Fibroblast of the aortic adventitia (primary cell): ENCODE results near the gene STAB2. TPM values are rescaled to one million over a fixed set of nuclear protein-coding genes. Genes with fewer than 3 reads are reported as not detected.

ENCODE experiments used
- DNase-seq: peaks from one replicate; pipeline ENCODE4 v3.0.0-alpha.2; 2010; ENCODE audit warnings: low read depth
- H3K4me3 ChIP-seq: 2 replicates; pipeline ENCODE4 v1.5.1; 2011; ENCODE audit warnings: low read depth, mild to moderate bottlenecking, control low read depth, low read length, moderate library complexity
- total RNA-seq: library from RNA; depleted of rRNA; stranded (reverse); fragments of >200 nt; gene quantifications from 2 replicates; pipeline ENCODE4 v1.2.3, GENCODE V29; 2012; ENCODE audit warnings: low replicate concordance
- TF ChIP-seq, protein P1 (sequence below): IDR thresholded peaks from 2 replicates; pipeline ENCODE4 v1.5.1; 2011; ENCODE audit warnings: mild to moderate bottlenecking, low read length, control low read depth, inconsistent platforms; ENCODE audit not compliant: insufficient read depth

The STAB2 gene
- total RNA-seq, 1 donor: not detected

GRCh38 chr12:103566398-103566797 is 20.7 kb upstream of the STAB2 start:
- no peak overlapping the region for H3K4me3 ChIP-seq
- TF ChIP-seq, protein P1, sequence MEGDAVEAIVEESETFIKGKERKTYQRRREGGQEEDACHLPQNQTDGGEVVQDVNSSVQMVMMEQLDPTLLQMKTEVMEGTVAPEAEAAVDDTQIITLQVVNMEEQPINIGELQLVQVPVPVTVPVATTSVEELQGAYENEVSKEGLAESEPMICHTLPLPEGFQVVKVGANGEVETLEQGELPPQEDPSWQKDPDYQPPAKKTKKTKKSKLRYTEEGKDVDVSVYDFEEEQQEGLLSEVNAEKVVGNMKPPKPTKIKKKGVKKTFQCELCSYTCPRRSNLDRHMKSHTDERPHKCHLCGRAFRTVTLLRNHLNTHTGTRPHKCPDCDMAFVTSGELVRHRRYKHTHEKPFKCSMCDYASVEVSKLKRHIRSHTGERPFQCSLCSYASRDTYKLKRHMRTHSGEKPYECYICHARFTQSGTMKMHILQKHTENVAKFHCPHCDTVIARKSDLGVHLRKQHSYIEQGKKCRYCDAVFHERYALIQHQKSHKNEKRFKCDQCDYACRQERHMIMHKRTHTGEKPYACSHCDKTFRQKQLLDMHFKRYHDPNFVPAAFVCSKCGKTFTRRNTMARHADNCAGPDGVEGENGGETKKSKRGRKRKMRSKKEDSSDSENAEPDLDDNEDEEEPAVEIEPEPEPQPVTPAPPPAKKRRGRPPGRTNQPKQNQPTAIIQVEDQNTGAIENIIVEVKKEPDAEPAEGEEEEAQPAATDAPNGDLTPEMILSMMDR: no peak

DNA sequence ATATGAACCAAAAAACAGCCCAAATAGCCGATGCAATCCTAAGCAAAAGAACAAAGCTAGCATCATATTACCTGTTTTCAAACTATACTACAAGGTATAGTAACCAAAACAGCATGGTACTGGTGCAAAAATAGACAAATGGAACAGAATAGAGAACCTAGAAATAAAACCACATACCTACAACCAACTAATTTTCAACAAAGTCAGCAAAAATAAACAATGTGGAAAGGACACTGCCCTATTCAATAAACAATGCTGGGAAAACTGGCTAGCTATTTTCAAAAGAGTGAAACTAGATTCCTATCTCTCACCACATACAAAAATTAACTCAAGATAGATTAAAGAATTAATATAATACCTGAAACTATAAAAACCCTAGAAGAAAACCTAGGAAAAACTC is 17.8 kb upstream of the STAB2 start:
- no peak for DNase-seq
- TF ChIP-seq, protein P1: no peak
- no peak overlapping the region for H3K4me3 ChIP-seq

More at GRCh38 chr12:103566398-103566797, 20.7 kb upstream of the STAB2 start:
- DNase-seq: no peak

GRCh38 chr12:103571286-103571685 is 15.8 kb upstream of the STAB2 start:
- no peak for DNase-seq
- no peak overlapping the region for H3K4me3 ChIP-seq
- TF ChIP-seq, protein P1: no peak

GRCh38 chr12:103572312-103573045 is 14.6 kb upstream of the STAB2 start:
- TF ChIP-seq, protein P1: no peak
- no peak for DNase-seq
- H3K4me3 ChIP-seq: no peak overlapping the region

DNA sequence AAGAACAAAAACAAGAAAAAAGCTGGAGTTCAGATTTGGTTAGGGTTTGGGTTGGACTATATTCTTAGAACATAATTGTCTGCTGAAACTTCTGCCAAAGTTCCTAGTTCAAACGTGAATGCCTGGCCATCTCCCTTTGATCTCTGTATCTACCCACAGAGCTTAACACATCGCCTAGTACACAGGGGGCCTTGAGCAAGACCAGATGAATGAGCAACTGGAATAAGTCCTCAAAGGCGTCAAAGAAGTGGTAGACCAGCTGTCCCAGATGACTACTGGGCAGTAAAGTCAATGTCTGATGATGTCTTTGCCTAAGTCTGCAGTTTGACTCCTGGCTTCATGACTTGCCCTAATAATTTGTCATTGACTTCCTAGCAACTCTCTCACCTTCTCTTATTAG is 13.9 kb upstream of the STAB2 start:
- TF ChIP-seq, protein P1: no peak
- H3K4me3 ChIP-seq: no peak overlapping the region
- no peak for DNase-seq

DNA sequence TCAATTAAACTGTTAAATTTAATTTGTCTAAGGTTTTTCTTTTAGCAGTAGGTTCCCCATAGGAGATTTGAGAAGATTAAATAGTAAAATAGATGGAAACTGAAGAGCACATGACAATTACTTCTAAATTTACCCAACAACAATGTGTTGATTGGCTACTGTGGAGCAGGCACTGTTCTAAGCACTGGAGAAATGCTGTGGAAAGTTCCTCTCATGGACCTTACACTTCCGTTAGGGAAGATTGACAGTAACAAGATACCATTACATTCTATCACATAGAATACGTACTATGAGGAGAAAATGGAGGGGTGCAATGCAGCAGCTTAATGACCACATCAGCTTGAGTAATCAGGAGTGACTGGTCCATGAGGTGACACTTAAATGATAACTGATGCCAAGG is 8.1 kb upstream of the STAB2 start:
- TF ChIP-seq, protein P1: no peak
- no peak for DNase-seq
- no peak overlapping the region for H3K4me3 ChIP-seq

GRCh38 chr12:103580026-103580425 is 7.0 kb upstream of the STAB2 start:
- DNase-seq: no peak

More at GRCh38 chr12:103580026-103580425, 7.0 kb upstream of the STAB2 start:
- TF ChIP-seq, protein P1: no peak
- H3K4me3 ChIP-seq: no peak overlapping the region
